WTC11 (cell line): ENCODE measurements around the gene IL20RA. TPM values are rescaled to one million over a fixed set of nuclear protein-coding genes. Genes with fewer than 3 reads are reported as not detected.

Experiments
- ATAC-seq: fragments of 200-7000 bp; cut with Tn5 transposase; 2 replicates; pipeline ENCODE4 v1.10.0; 2021; ENCODE audit warnings: mild to moderate bottlenecking, moderate library complexity
- CTCF ChIA-PET: fragments of 300-600 bp; sonication (Branson Sonifier 250); formaldehyde crosslinking; loops from one replicate; lab custom pipeline; 2021; ENCODE audit warnings: antibody characterized with exemption; lab: Charles Lee
- POLR2A ChIA-PET: fragments of 350-600 bp; sonication (Branson Sonifier 250); formaldehyde crosslinking; loops from one replicate; lab custom pipeline; 2021; ENCODE audit warnings: antibody characterized with exemption; lab: Charles Lee
- DNase-seq: peaks from one replicate; pipeline ENCODE4 v3.0.0; 2021; ENCODE audit warnings: low spot score
- H3K27ac Mint-ChIP-seq: 2 replicates; pipeline ENCODE4 v1.8.0; 2021; ENCODE audit warnings: mixed read lengths
- H3K27me3 Mint-ChIP-seq: 2 replicates; pipeline ENCODE4 v1.8.0; 2021; ENCODE audit warnings: low read depth, mild to moderate bottlenecking, moderate library complexity, mixed read lengths
- H3K36me3 Mint-ChIP-seq: 2 replicates; pipeline ENCODE4 v1.8.0; 2021; ENCODE audit warnings: mixed read lengths
- H3K4me1 Mint-ChIP-seq: 2 replicates; pipeline ENCODE4 v1.8.0; 2022; ENCODE audit warnings: mixed read lengths
- H3K4me3 Mint-ChIP-seq: 2 replicates; pipeline ENCODE4 v1.8.0; 2021; ENCODE audit warnings: mild to moderate bottlenecking, moderate library complexity, mixed read lengths
- H3K9me3 Mint-ChIP-seq: 2 replicates; pipeline ENCODE4 v1.8.0; 2021; ENCODE audit warnings: mixed read lengths
- AFF4 ChIP-seq: sonication (generic); formaldehyde crosslinking; IDR thresholded peaks from 2 replicates; pipeline ENCODE4 v1.8.1; 2023; ENCODE audit warnings: mild to moderate bottlenecking, missing genetic modification reagents, borderline replicate concordance
- ATF2 ChIP-seq: sonication (generic); formaldehyde crosslinking; IDR thresholded peaks from 2 replicates; pipeline ENCODE4 v1.8.1; 2022; ENCODE audit warnings: low read depth, missing genetic modification reagents, borderline replicate concordance
- E2F4 ChIP-seq: sonication (generic); formaldehyde crosslinking; IDR thresholded peaks from 2 replicates; pipeline ENCODE4 v1.8.1; 2022; ENCODE audit warnings: low read depth, mild to moderate bottlenecking, moderate library complexity, missing genetic modification reagents, borderline replicate concordance
- ELF4 ChIP-seq: sonication (generic); formaldehyde crosslinking; IDR thresholded peaks from 2 replicates; pipeline ENCODE4 v1.8.1; 2022; ENCODE audit warnings: low read depth, mild to moderate bottlenecking, moderate library complexity, missing genetic modification reagents
- ERG ChIP-seq: fragments of 250-450 bp; sonication (Bioruptor Pico); IDR thresholded peaks from 2 replicates; pipeline ENCODE4 v1.8.0; 2021; ENCODE audit warnings: mild to moderate bottlenecking
- HMGA2 ChIP-seq: fragments of 250-450 bp; sonication (Bioruptor Pico); IDR thresholded peaks from 2 replicates; pipeline ENCODE4 v1.4.0; 2021; ENCODE audit warnings: mild to moderate bottlenecking, moderate library complexity
- PRDM15 ChIP-seq: sonication (generic); formaldehyde crosslinking; IDR thresholded peaks from 2 replicates; pipeline ENCODE4 v1.8.0; 2022; ENCODE audit warnings: missing genetic modification reagents
- SOX15 ChIP-seq: fragments of 250-450 bp; sonication (Bioruptor Pico); IDR thresholded peaks from 2 replicates; pipeline ENCODE4 v1.9.0; 2021; ENCODE audit warnings: mild to moderate bottlenecking
- TP53 ChIP-seq: sonication (generic); formaldehyde crosslinking; IDR thresholded peaks from 2 replicates; pipeline ENCODE4 v1.8.1; 2023; ENCODE audit warnings: mild to moderate bottlenecking, missing genetic modification reagents
- ZBTB43 ChIP-seq: sonication (generic); formaldehyde crosslinking; IDR thresholded peaks from 2 replicates; pipeline ENCODE4 v1.8.1; 2023; ENCODE audit warnings: mild to moderate bottlenecking, missing genetic modification reagents
- ZNF121 ChIP-seq: sonication (generic); formaldehyde crosslinking; IDR thresholded peaks from 2 replicates; pipeline ENCODE4 v1.8.0; 2023; ENCODE audit warnings: missing genetic modification reagents
- ZNF232 ChIP-seq: sonication (generic); formaldehyde crosslinking; IDR thresholded peaks from 2 replicates; pipeline ENCODE4 v1.8.0; 2022; ENCODE audit warnings: mild to moderate bottlenecking, missing genetic modification reagents
- ZNF396 ChIP-seq: fragments of 250-450 bp; sonication (Bioruptor Pico); IDR thresholded peaks from 2 replicates; pipeline ENCODE4 v1.8.0; 2021; ENCODE audit warnings: mild to moderate bottlenecking, moderate library complexity, borderline replicate concordance
- ZSCAN18 ChIP-seq: fragments of 250-450 bp; sonication (Bioruptor Pico); IDR thresholded peaks from 2 replicates; pipeline ENCODE4 v2.1.2; 2022; ENCODE audit warnings: mild to moderate bottlenecking, moderate library complexity
- total RNA-seq: library from RNA; stranded (reverse); gene quantifications from 3 replicates; pipeline ENCODE4 v1.2.3, GENCODE V29; 2021

IL20RA gene
- total RNA-seq, 1 experiment from 2014 or later = 1.3 TPM

GRCh38 chr6:137013738-137014602 is 30.8 kb downstream of the IL20RA start (continued):
- TF ChIP-seq PRDM15 (CRISPR knock-in tag) (no peak), ERG (no peak), ZBTB43 (no peak), TP53 (CRISPR knock-in tag) (no peak), HMGA2 (CRISPR knock-in tag) (no peak), SOX15 (CRISPR knock-in tag) (no peak)

- ATAC-seq = no peak
- no peak overlapping the region for H3K27ac Mint-ChIP-seq
- H3K27me3 Mint-ChIP-seq = no peaks in the 10 kb centered on the region
- ChIA-PET POLR2A (no interaction called here), CTCF (interaction anchor here (0.7 to 2.4 kb wide), 16 partner anchors 18 to 575 kb away, joined by 3 to 19 read pairs (median 4); partner anchors contain the start of gene IL20RA)
- H3K9me3 Mint-ChIP-seq = no peaks in the 10 kb centered on the region
- no peaks in the 10 kb centered on the region for H3K36me3 Mint-ChIP-seq
- no peak for TF ChIP-seq AFF4 (CRISPR knock-in tag)
- no peak for TF ChIP-seq ZNF396 (CRISPR knock-in tag)
- TF ChIP-seq ZSCAN18 (CRISPR knock-in tag) = no peak
- TF ChIP-seq ELF4 = no peak
- no peak for TF ChIP-seq HMGA2 (CRISPR knock-in tag)
- no peak for TF ChIP-seq ZNF121
- TF ChIP-seq ATF2 (CRISPR knock-in tag) = no peak
- no peak for TF ChIP-seq ZNF232 (CRISPR knock-in tag)
- TF ChIP-seq E2F4 (CRISPR knock-in tag) = no peak
- no peak overlapping the region for H3K4me3 Mint-ChIP-seq
- DNase-seq = no peak
- peaks cover 6% of the 10 kb centered on the region for H3K4me1 Mint-ChIP-seq
Observed at GRCh38 chr6:137013031-137013430, 31.7 kb downstream of the IL20RA start.
